HG02981 (cell line): ENCODE data around the gene LIME1.
"Not testable (repeated sequence)": the region's sequence is repeated elsewhere in the genome, so short reads cannot be mapped to it uniquely, and the experiment has no call there.

Source experiments
- ATAC-seq: cut with Tn5 transposase; IDR thresholded peaks from one replicate; pipeline ENCODE4 v1.9.1; 2021; ENCODE audit warnings: mild to moderate bottlenecking, moderate library complexity; ENCODE audit not compliant: unreplicated experiment

Gene LIME1

DNA sequence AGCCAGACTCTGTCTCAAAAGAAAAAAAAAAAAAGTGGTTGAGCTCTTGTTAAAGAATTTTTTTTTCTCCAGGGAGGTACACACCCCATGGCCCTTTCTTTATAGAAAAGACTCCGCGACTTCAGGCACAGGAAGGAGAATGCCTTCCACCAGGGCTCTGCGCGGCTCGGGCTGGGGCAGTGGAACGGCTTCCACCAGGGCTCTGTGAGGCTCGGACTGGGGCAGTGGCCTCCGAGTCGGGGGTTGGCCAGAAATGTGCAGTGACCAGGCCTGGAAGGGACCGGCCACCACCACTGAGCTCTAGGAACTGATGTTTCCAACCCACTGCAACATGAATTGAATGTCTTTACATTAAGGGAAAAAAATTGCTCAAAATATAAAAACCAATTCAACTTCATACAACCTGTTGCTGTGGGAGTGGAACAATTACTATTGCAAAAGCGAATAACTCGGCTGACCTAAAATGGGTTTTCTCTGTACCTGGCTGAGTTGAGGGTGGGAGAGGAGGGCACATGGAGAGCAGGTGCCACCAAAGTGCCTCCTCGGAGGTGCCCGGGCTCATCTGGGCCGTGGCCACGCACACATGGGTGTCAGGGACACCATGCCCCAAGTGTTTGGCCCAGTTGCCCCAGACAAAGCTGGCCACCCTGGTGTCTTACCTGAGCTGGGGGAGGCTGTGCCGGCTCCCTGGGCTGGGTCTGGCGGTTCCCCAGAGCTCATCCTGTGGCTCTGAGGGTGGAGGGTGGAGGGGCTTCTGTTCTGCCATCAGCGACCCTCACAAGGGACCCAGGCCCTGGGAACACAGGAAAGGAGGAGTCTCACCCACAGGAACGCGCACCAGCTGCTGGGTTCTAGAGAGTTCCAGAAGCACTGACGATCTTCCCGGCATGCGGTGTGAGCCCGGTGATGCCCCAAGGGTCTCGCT is 32.4 kb downstream of the LIME1 start:
- ATAC-seq: no peak

DNA sequence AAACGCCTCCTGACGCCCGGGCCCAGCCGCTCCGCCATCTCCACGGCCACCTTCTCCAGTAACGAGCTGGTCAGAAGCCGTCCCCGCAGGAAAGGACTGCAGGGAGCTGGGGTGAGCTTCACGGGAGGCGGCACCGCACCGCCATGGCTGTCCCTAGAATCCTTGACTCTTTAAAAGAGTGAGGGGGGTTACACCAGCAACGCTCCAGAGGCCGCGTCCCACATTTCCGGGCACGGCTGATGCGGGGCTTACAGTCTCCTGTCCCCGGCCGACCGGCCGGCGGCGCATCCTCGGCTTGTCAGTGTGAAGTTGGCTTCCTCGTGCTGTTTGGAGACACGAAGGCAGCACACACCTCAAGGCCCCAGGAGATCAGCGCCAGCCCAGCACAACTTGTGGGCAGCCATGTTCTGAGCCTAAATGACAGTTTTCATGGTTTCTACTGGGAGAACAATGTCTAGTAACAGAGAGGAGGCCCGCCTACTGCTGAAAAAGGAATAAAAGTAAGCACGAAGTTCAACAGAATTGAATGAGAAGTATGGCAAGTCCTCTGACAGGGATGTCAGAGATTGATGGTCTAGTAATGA is 33.5 kb downstream of the LIME1 start:
- ATAC-seq: no peak

DNA sequence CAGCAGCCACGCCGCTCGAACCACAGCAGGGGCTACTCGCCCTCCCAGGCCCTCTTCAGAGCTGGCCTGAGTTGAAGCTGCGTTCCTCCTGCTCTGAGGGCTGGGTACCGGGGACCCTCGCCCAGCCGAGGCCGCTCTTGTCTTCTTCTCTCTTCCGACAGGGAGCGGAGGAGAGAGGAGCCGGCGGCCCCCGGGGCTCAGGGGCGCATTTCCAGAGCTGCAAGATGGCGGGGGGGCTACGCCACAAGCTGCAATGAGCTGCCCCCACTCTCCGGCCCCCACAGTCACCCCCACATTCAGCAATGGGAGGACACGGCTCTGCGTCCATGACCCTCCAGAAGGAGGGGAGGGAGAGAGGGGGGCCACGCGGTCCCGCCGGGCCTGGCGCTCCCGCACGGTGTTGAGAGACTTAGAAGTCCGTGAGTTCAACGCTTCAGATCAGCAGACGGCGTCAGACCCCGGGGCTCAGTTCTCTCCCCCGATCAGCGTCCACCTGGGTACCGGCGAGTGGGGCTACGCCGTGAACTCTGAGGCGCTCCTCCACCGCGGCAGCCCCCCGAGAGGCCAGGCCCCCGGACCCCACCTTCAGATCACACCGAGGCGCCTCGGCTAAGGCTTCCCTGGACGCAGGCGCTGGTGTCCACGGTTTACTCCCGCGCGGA is 34.7 kb downstream of the LIME1 start:
- no peak for ATAC-seq

DNA sequence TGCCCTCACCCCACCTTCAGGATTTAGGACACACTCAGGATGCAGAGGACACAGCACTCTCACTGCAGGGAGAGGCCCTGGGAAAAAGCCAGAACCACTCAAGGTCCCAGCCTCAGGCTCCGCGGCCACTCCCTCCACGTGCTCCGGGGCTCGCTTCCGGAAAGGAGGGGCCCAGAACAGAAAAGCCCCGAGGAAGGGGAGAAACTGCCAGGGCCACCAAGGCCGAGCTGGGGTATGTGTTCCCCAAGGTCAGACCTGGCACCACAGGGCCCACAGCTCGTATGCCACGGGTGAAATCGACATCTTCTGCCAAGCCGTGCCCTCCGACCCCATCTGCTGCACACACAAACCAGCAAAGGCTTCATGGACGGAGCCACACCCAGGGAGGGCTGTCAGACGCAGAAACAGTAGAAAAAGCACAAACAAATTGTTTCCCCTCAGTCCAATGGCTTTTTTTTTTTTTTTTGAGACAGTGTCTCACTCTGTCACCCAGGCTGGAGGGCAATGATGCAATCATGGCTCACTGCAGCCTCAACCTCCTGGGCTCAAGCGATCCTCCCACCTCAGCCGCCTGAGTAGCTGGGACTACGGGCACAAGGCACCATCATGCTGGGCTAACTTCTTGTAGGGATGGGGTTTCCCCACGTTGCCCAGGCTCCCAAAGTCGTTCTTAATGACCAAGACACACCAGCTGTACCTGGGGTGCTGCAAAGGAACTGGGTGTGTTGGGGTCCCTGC is 36.5 kb downstream of the LIME1 start:
- no peak for ATAC-seq

DNA sequence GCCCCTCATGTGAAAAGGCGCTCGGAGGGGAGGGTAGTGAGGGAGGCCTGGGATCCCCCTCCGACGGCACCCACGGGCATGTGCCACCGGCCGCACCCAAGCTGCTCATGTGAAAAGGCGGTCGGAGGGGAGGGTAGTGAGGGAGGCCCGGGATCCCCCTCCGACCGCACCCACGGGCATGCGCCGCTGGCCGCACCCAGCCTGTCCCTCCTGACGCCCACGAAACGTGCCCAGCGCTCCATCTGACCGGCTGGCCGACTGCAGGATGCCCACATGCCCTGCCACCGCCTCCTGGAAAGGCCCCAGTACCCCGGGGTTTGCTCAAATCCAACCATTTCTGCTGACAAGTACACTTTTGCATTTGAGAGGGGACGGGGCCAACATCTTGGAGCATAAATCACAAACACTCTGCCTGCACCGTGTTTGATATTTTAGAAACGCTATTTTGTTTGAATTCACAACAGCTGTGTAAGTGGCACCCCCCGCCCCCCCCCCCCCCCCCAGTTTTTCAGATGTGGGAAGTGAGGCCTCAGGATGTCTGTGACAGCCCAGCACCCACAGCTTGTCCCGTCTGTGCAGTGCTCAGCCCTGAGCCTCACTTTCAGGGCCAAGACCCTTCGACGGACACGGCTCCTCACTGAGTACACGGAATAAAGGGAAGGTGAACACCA is 37.2 kb downstream of the LIME1 start:
- no peak for ATAC-seq

DNA sequence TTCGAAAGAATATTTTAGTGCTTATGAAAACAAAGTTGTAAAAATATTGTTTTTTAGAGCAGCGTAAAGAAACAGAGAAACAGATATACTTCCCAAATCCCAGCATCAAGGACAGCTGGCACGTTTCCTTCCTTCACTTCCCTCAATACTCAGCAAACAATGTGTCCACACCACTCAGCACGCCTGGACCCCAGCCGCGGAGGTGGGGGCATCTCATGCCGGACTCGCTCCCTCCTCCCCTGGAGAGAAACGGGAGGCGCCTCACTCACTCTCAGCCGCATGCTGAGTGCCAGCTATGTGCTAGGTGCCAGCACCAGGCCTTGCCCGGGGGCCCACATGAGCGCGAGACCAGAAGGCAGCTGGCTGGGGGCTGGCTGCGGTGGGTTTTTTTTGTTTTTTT is 37.8 kb downstream of the LIME1 start:
- ATAC-seq: no peak

DNA sequence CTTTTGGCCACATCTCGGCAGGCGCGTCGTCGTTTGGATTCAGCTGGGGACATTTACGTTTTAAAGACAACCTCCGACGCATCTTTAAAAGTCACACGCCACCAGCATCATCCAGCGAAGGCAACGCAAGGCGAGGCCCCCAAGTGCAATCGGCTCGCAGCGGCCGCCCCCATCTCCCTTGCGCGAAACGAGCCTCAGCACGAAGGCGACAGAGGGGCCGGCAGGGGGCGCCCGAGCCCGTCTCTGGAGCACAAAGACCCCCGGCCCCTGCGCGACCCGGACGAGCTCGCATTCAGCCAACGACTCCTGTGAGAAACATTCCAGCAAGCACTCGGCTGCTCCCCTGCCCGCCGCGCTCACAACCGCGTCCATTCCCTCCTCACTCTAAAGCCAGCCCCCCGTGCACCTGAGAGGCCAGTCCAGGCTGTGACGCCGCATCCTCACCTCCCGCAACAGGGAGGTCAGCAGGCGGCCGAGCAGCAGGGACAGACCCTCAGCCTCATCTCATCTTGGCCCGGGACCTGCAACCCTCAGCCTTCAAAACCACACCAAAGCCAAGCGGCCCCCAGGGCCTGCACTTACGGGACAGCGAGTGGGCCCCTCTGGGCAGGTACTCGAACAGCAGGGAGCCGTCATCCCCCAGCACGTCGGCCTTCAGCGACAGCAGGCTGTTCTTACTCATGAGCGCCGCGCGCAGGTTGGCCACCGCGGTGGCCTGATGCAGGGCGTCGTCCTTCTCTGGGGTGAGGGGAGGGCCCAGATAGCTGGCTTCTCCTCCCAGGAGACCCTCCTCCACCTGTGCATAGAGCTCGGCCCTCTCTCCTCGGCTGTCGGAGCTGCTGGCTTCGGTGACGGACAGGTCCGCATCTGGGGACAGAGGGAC is 38.9 kb downstream of the LIME1 start:
- ATAC-seq: no peak

DNA sequence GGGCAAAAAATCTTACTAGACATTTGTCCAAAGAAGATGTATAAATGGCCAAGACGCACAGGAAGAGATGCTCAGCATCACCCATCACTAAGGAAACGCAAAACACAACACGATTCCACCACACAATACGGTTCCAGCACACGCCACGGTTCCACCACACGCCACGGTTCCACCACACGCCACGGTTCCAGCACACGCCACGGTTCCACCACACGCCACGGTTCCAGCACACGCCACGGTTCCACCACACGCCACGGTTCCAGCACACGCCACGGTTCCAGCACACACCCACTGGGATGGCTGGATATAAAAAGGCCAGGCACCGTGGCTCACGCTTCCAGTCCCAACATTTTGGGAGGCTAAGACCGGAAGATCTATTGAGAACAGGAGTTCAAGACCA is 40.4 kb downstream of the LIME1 start:
- ATAC-seq: not testable (repeated sequence)

DNA sequence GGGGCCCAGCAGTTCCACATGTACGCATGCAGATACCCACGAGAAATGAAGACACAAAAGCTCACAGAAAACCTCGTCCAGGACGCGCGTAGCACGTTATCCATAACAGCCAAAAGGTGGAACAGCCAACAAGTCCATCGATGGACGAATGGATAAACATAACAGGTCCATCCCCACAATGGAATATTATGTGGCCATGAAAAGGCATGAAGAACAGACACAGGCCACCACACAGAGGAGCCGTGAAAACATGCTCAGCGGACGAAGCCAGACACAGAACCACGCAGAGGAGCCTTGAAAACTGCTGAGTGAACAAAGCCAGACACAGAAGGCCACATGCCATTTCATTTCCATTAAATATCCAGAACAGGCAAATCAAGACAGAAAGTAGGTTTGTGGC is 41.1 kb downstream of the LIME1 start:
- ATAC-seq: no peak

DNA sequence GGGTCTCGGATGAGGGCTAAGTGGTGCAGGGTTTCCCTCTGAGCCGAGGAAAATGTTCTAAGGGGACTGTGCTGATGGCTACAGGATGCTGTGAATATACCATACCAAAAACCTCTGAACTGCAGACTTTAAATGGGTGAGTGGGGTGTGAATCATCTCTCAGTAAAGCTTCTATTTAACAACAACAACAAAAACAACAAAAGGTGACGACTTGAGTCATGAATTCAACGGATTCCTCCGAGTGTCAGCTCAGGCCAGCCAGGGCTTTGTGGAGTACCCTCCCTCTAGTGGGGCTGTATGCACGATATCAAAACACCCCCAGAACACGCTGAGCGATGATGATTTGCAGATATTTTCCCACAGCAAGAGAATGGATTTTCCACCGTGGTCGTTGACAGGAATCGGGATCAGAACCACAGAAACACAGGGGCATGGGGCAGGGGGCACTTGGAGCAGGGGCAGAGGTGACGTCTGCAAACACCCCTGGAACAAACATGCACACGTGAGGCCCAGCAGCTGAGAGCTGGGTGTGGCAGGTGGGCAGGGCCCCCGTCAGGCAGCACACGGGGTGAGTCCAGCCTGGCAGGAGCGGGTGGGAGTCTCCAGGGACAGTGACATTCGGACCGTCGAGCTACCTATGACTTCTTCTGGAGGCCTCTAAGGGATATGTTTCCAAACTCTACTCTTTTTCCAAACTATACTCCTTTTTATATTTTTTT is 41.7 kb downstream of the LIME1 start:
- no peak for ATAC-seq

DNA sequence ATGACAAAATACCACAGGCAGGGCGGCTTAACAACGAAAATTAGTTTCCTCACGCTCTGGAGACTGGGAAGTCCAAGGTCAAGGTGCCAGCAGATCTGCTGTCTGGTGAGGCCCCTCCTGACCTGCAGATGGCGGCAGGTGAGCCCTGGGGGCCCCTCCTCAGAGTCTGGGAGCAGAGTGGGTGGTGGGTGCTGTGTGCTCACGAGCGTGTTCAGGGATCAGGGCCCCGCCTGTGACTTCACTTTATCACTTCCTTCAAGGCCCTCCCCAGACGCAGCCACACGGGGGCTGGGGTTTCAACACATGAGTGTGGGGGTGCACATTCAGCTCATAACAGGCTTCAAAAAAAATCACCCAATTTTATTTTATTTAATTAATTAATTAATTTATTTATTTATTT is 42.4 kb downstream of the LIME1 start:
- no peak for ATAC-seq

DNA sequence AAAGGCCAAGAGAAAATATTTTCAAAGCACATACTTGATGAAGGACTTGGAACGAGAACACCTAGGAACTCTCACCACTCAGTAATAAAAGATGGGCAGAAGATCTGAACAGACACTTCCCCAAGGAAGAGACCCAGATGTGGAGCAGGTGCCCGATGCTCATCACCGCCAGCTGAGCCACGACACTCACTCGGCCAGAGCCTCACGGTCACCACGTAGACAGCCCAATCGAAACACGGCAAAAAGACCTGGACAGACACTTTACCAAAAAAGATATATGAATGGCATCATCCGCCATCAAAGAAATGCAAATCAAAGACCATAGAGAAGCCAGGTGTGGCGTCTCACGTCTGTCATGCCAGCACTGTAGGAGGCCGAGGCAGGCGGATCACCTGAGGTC is 44.7 kb downstream of the LIME1 start:
- ATAC-seq: no peak

DNA sequence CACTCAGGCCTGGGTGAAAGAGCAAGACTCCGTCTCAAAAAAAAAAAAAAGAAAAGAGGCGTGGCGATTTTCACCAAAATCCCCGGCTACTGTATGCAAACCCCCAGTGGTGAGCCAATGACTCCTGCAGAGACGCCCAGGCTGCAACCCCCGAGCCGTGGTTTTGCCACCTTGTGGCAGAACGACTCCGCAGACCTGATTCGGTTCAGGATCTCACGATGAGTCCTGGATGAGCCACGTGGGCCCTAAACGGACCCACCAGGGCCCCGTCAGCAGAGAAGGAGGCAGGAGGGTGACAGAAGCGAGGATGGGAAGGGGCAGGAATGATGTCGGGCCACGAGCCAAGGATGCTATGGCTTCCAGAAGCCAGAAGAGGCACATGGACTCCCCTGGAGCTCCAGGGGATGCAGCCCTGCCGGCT is 45.6 kb downstream of the LIME1 start:
- ATAC-seq: no peak

DNA sequence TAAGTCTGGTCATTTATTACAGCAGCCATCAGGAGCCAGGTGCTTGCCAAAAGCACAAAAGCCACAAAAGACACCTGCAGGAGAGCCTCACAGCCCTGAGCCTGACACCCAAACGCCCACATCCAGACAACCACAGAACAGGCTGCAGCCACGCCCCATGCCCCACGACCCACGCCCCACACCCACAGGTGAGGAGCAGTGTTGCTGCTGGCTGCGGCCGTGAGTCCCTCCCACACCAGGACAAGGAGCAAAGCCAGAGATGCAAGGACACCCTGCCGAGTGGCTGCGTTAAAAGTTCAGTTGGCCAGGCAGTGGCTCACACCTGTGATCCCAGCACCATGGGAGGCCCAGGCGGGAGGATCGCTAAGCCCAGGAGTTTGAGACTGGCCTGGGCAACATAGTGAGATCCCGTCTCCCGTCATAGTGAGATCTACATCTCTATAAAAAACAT is 46.1 kb downstream of the LIME1 start:
- ATAC-seq: no peak

DNA sequence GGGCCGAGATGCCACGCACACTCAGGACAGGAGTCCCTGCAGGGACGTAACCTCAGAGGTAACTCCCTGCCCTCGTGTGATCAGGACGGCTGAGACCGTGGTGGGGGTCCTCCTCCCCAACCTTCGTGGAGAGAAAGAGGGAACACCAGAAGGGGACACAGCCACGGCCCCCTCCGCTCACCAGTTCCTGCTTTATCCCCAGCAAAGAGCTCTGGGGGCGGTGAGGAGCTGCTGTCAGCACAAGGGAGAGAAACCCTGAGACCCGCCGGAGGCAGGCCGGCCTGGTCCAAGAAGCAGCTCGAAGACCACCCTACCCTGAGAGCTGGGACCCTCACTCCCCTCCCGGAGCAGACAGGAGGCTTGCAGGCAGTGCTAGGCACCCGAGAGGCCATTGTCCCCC is 47.5 kb downstream of the LIME1 start:
- ATAC-seq: no peak

DNA sequence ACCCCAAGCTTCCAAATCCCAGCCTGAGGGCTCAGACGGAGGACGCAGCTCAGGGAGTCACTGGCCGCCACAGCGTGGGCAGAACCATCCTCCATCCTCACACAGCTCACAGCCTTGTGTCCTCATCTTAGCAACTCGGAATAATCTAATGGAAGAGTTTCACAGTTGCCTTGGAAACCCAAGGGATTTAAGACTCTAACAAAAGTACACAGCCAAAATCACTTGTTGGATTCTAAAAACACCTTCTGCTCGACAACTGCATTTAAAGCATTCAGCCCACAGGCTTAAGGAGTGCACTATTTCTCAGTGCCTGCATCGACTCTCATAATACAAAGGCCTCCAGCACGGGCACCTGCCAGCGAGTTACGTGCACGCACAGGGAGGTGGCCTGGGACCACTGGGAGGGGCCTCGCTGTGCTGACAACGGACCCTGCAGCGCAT is 49.2 kb downstream of the LIME1 start:
- no peak for ATAC-seq

DNA sequence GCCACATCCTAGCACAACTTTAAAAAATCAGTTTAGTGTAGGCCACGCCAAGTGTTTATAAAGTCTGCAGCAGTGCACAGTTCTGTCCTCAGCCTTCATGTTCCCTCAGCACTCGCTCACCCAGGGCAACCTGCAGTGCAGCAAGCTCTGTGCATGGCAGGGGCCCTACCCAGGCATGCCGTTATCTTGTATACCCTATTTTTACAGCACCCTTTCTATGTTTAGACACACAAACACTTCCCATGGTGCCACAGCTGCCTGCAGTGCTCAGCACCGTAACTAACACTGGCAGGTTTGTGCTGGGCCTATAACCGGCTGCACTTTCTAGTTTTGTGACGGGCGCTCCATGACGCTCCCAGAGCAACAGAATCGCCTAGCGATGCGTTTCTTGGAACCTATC is 50.8 kb downstream of the LIME1 start:
- ATAC-seq: no peak

DNA sequence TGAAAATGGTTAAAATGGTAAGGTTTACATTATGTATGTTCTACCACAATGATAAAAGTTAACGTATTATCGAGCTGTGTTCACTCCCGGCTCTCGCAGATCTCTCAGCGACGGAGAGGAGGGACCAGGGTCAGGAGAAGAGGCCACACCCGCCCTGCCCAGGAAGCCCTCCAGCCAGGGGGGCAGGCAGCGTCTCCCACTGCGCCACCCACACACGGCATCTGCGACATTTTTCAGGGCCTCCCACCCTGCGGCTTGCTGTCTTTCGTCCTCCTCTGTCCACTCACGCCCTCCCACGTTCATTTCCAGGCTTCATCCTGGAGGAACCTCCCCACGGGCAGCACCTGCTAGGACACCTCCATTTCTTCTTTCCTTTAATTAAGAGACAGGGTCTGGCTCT is 51.3 kb downstream of the LIME1 start:
- no peak for ATAC-seq
